ENCODE data around the gene CLK2.
"Not testable (repeated sequence)": the region's sequence is repeated elsewhere in the genome, so short reads cannot be mapped to it uniquely, and the experiment has no call there.

The CLK2 gene

GRCh38 chr1:155242805-155243358 lies 30.4 kb downstream of the CLK2 start:
- DNase-seq (ENCODE audit: low read depth in 2 of 2): no peak

GRCh38 chr1:155241841-155242264 lies 31.5 kb downstream of the CLK2 start:
- DNase-seq (ENCODE audit: low read depth in 2 of 2): no peak

GRCh38 chr1:155241069-155241679 lies 32.1 kb downstream of the CLK2 start:
- peak in 1 of 2 donors; percentile 42 for DNase-seq (ENCODE audit: low read depth in 2 of 2)

- DNase-seq (ENCODE audit: low read depth in 2 of 2): no peak
These were observed 36.9 kb downstream of the CLK2 start for GRCh38 chr1:155236451-155236850.

GRCh38 chr1:155235375-155235774 lies 37.9 kb downstream of the CLK2 start:
- DNase-seq (ENCODE audit: low read depth in 2 of 2): not testable (repeated sequence)

GRCh38 chr1:155233502-155233901 lies 39.8 kb downstream of the CLK2 start:
- DNase-seq (ENCODE audit: low read depth in 2 of 2): not testable (repeated sequence)

- not testable (repeated sequence) for DNase-seq (ENCODE audit: low read depth in 2 of 2)
These were observed 41.0 kb downstream of the CLK2 start for GRCh38 chr1:155232001-155232978.

GRCh38 chr1:155231302-155231701 lies 42.0 kb downstream of the CLK2 start:
- not testable (repeated sequence) for DNase-seq (ENCODE audit: low read depth in 2 of 2)

- DNase-seq (ENCODE audit: low read depth in 2 of 2): no peak
These were observed 45.2 kb downstream of the CLK2 start for GRCh38 chr1:155228096-155228427.

- DNase-seq (ENCODE audit: low read depth in 2 of 2): peak; percentile 97 to 100
These were observed 45.8 kb downstream of the CLK2 start for GRCh38 chr1:155227261-155228095.

- DNase-seq (ENCODE audit: low read depth in 2 of 2): no peak
These were observed 46.4 kb downstream of the CLK2 start for GRCh38 chr1:155226910-155227260.

- DNase-seq (ENCODE audit: low read depth in 2 of 2): peak; percentile 66 to 85
These were observed 47.0 kb downstream of the CLK2 start for GRCh38 chr1:155226188-155226909.

GRCh38 chr1:155225404-155225759 lies 47.9 kb downstream of the CLK2 start:
- not testable (repeated sequence) for DNase-seq (ENCODE audit: low read depth in 2 of 2)

GRCh38 chr1:155223047-155223446 lies 50.3 kb downstream of the CLK2 start:
- no peak for DNase-seq (ENCODE audit: low read depth in 2 of 2)

- not testable (repeated sequence) for DNase-seq (ENCODE audit: low read depth in 2 of 2)
These were observed 52.9 kb downstream of the CLK2 start for GRCh38 chr1:155220211-155220965.

GRCh38 chr1:155219592-155220031 lies 53.7 kb downstream of the CLK2 start:
- DNase-seq (ENCODE audit: low read depth in 2 of 2): no peak

- no peak for DNase-seq (ENCODE audit: low read depth in 2 of 2)
These were observed 54.3 kb downstream of the CLK2 start for GRCh38 chr1:155218854-155219591.

GRCh38 chr1:155214702-155215101 lies 58.6 kb downstream of the CLK2 start:
- DNase-seq (ENCODE audit: low read depth in 2 of 2): not testable (repeated sequence)

All from activated CD8-positive, alpha-beta memory T cell treated with anti-CD3 and anti-CD28 coated beads for 4 hours (primary cell).